ENCODE results near the gene SYT9.

DNA sequence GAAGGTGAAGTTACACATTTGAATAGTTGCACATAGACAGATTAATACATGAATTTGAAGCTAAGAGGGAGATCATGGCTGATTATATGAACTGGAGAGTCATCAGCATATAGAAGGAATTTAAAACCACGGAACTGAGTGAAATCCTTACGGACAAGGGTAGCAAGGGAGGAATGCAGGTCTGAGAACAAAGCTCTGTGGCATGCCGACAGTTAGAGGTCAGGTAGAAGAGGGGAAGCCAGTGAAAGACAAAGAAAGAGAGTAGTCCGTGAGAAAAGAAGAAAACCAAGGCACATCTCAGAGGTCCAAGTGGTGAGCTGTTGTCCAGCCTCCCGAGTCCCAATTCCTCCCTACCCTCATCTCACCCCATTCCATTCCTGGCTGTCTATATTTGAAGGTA lies 11.8 kb upstream of the SYT9 start:
- TF ChIP-seq, protein P1, sequence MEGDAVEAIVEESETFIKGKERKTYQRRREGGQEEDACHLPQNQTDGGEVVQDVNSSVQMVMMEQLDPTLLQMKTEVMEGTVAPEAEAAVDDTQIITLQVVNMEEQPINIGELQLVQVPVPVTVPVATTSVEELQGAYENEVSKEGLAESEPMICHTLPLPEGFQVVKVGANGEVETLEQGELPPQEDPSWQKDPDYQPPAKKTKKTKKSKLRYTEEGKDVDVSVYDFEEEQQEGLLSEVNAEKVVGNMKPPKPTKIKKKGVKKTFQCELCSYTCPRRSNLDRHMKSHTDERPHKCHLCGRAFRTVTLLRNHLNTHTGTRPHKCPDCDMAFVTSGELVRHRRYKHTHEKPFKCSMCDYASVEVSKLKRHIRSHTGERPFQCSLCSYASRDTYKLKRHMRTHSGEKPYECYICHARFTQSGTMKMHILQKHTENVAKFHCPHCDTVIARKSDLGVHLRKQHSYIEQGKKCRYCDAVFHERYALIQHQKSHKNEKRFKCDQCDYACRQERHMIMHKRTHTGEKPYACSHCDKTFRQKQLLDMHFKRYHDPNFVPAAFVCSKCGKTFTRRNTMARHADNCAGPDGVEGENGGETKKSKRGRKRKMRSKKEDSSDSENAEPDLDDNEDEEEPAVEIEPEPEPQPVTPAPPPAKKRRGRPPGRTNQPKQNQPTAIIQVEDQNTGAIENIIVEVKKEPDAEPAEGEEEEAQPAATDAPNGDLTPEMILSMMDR (IDR thresholded peaks at IDR 0.05) = no peak
- TF ChIP-seq EZH2 (IDR thresholded peaks at IDR 0.05; ENCODE audit: borderline replicate concordance, insufficient read depth, low read depth, low read length, poor library complexity, severe bottlenecking) = no peak

Measured in B cell (primary cell).